ENCODE measurements around the gene DIS3L2. TPM values are rescaled to one million over a fixed set of nuclear protein-coding genes. Genes with fewer than 3 reads are reported as not detected.

DIS3L2 gene
- total and polyA plus RNA-seq, 2 of the 8 experiments (the other 6 are each of a cell fraction or from before 2014, with no cell fraction given) = 11.5 to 21.6 TPM

- Histone ChIP-seq H3K27ac (ENCODE audit: low read depth, low read length) (no peak overlapping the region), H3K56ac (replicated peaks; ENCODE audit: insufficient read length, low read depth, low read length) (no peak overlapping the region), H4K8ac (ENCODE audit: extremely low read depth, insufficient read depth, low read length) (no peak overlapping the region), H3K4me3 (ENCODE audit: extremely low read depth in 1 of 4, insufficient read depth in 2 of 4, low read depth in 3 of 4, low read length in 4 of 4) (no peak overlapping the region), H3K27me3 (replicated peaks in 1 of 4; ENCODE audit: control insufficient read depth in 3 of 4, extremely low read depth in 1 of 4, insufficient read depth in 3 of 4, low read length in 3 of 4) (no peaks in the 10 kb centered on the region), H3K9me3 (ENCODE audit: insufficient read depth in 2 of 2, low read depth in 1 of 2, low read length in 1 of 2) (no peaks in the 10 kb centered on the region), H2BK20ac (ENCODE audit: low read length) (no peak overlapping the region), H4K91ac (replicated peaks; ENCODE audit: insufficient read length, low read length) (no peak overlapping the region), H4K5ac (ENCODE audit: insufficient read length, low read depth, low read length) (no peak overlapping the region), H2BK15ac (ENCODE audit: low read length) (no peak overlapping the region), H2BK5ac (ENCODE audit: low read depth, low read length) (no peak overlapping the region), H3K4me1 (replicated peaks in 1 of 4; ENCODE audit: control insufficient read depth in 3 of 4, insufficient read depth in 4 of 4, low read length in 3 of 4) (no peaks in the 10 kb centered on the region), H3K79me2 (ENCODE audit: control insufficient read depth in 1 of 2, insufficient read depth in 2 of 2, low read length in 2 of 2) (no peaks in the 10 kb centered on the region), H3K23ac (ENCODE audit: insufficient read length) (no peak overlapping the region), H4K20me1 (replicated peaks in 1 of 2; ENCODE audit: control insufficient read depth in 1 of 2, insufficient read depth in 2 of 2, low read length in 2 of 2) (no peaks in the 10 kb centered on the region), H3K4me2 (ENCODE audit: insufficient read depth in 1 of 2, low read depth in 2 of 2, low read length in 2 of 2) (no peak overlapping the region), H3K9ac (replicated peaks in 1 of 4; ENCODE audit: extremely low read depth in 1 of 4, low read depth in 3 of 4, low read length in 3 of 4) (no peak overlapping the region), H2BK120ac (replicated peaks; ENCODE audit: low read depth, low read length) (no peak overlapping the region), H3K23me2 (ENCODE audit: low read depth, low read length) (no peaks in the 10 kb centered on the region), H2BK12ac (ENCODE audit: low read depth, low read length) (no peak overlapping the region), H2AFZ (ENCODE audit: low read length) (no peak overlapping the region), H3K14ac (ENCODE audit: insufficient read length) (no peak overlapping the region), H3K18ac (ENCODE audit: extremely low read depth, low read length) (no peak overlapping the region), H3K79me1 (ENCODE audit: low read depth, low read length) (no peaks in the 10 kb centered on the region), H3K4ac (replicated peaks; ENCODE audit: insufficient read length, low read depth, low read length) (no peak overlapping the region), H3K36me3 (ENCODE audit: control insufficient read depth in 2 of 4, insufficient read depth in 4 of 4, low read length in 3 of 4) (no peaks in the 10 kb centered on the region), H2AK5ac (ENCODE audit: low read depth, low read length) (no peak overlapping the region)
- 94% methylated on average over 1 of the region's 1 CpG; no CpG with 5 or more reads in 1 of the 2 experiments for WGBS, 2 experiments (ENCODE audit: extremely low coverage in 1 of 2, insufficient coverage in 1 of 2, insufficient read length in 1 of 2, insufficient replicate concordance in 2 of 2, low coverage in 1 of 2, low lambda C conversion rate in 2 of 2, missing lambda C conversion rate in 1 of 2)
- DNase-seq (ENCODE audit: low read depth in 1 of 2, low spot score in 2 of 2) (no peak), FAIRE-seq (no peak)
- ChIA-PET POLR2A (ENCODE audit: partially characterized antibody) (interaction anchor here (1.0 to 1.4 kb wide), 5 partner anchors 9 to 323 kb away, joined by 3 to 10 read pairs (median 3); partner anchors contain the start of genes DIS3L2 and NPPC), CTCF (ENCODE audit: partially characterized antibody) (interaction anchor here (0.6 to 6.7 kb wide), 31 partner anchors 15 to 655 kb away, joined by 3 to 62 read pairs (median 5); partner anchors contain the start of gene NPPC)
- TF ChIP-seq SUZ12 (IDR thresholded peaks at IDR 0.05; ENCODE audit: low read length) (no peak), BCL11A (IDR thresholded peaks at IDR 0.05; ENCODE audit: low read depth in 2 of 2, low read length in 2 of 2) (no peak), NANOG (IDR thresholded peaks at IDR 0.05; ENCODE audit: insufficient read depth, low read depth, low read length, poor library complexity, severe bottlenecking) (no peak), JUN (IDR thresholded peaks at IDR 0.05; ENCODE audit: low read depth, low read length) (no peak)
Measured at GRCh38 chr2:232141591-232141990, 180.1 kb downstream of the DIS3L2 start.

All from H1 (cell line).